HG03159 (cell line): Measurements from ENCODE around the gene PXT1.
"Not testable (repeated sequence)": the region's sequence is repeated elsewhere in the genome, so short reads cannot be mapped to it uniquely, and the experiment has no call there.

Source experiments
- ATAC-seq: cut with Tn5 transposase; IDR thresholded peaks from one replicate; pipeline ENCODE4 v1.9.1; 2021; ENCODE audit warnings: mild to moderate bottlenecking, moderate library complexity; ENCODE audit not compliant: unreplicated experiment

PXT1 gene

GRCh38 chr6:36442671-36443470, at the start of gene PXT1, which contains the start of gene KCTD20:
Gene PXT1, minus strand, starts transcription at chr6:36442854. Its CDS starts 16,772 bp downstream, at chr6:36426082.
Gene KCTD20, plus strand, starts transcription at chr6:36443000. Its CDS starts 27,098 bp downstream, at chr6:36470098.
- ATAC-seq = peak; percentile 83

GRCh38 chr6:36492092-36492491, 49.4 kb upstream of the PXT1 start:
- ATAC-seq = no peak

GRCh38 chr6:36491378-36491965, 48.8 kb upstream of the PXT1 start:
- ATAC-seq = no peak

GRCh38 chr6:36489426-36489825, 46.8 kb upstream of the PXT1 start:
- ATAC-seq = no peak

- ATAC-seq = no peak
Measured at GRCh38 chr6:36488221-36488620, 45.6 kb upstream of the PXT1 start.

- ATAC-seq = no peak
Measured at GRCh38 chr6:36487698-36488097, 45.0 kb upstream of the PXT1 start.

GRCh38 chr6:36484736-36485135, 42.1 kb upstream of the PXT1 start:
- ATAC-seq = no peak

- not testable (repeated sequence) for ATAC-seq
Measured at GRCh38 chr6:36483326-36483725, 40.7 kb upstream of the PXT1 start.

GRCh38 chr6:36479256-36479655, 36.6 kb upstream of the PXT1 start:
- no peak for ATAC-seq

- ATAC-seq = no peak
Measured at GRCh38 chr6:36478051-36478526, 35.4 kb upstream of the PXT1 start.

GRCh38 chr6:36469946-36470345, 27.3 kb upstream of the PXT1 start:
- ATAC-seq = no peak

GRCh38 chr6:36469148-36469661, 26.6 kb upstream of the PXT1 start:
- ATAC-seq = no peak

GRCh38 chr6:36467625-36468024, 25.0 kb upstream of the PXT1 start:
- no peak for ATAC-seq

- ATAC-seq = no peak
Measured at GRCh38 chr6:36464233-36464632, 21.6 kb upstream of the PXT1 start.

- no peak for ATAC-seq
Measured at GRCh38 chr6:36463676-36464075, 21.0 kb upstream of the PXT1 start.

- ATAC-seq = no peak
Measured at GRCh38 chr6:36461646-36462045, 19.0 kb upstream of the PXT1 start.

GRCh38 chr6:36460916-36461315, 18.3 kb upstream of the PXT1 start:
- ATAC-seq = no peak

GRCh38 chr6:36459501-36459900, 16.8 kb upstream of the PXT1 start:
- ATAC-seq = no peak

GRCh38 chr6:36455486-36456027, 12.9 kb upstream of the PXT1 start:
- no peak for ATAC-seq

GRCh38 chr6:36452897-36453296, 10.2 kb upstream of the PXT1 start:
- not testable (repeated sequence) for ATAC-seq

- ATAC-seq = not testable (repeated sequence)
Measured at GRCh38 chr6:36449173-36449572, 6.5 kb upstream of the PXT1 start.

- no peak for ATAC-seq
Measured at GRCh38 chr6:36445621-36446020, 3.0 kb upstream of the PXT1 start.
